HAP-1 (cell line): ENCODE data around the gene B4GALT2.

Experiments
- DNase-seq, 2 experiments: peaks; one replicate each; pipeline ENCODE4 v3.0.0-alpha.2; 2016 to 2020; ENCODE audit warnings: low spot score in 2 of 2
- H3K27me3 ChIP-seq: fragments of 250-450 bp; sonication (Bioruptor Pico); 2 replicates; pipeline ENCODE4 v1.5.1; 2020; ENCODE audit warnings: low read depth, mild to moderate bottlenecking, moderate library complexity
- H3K36me3 ChIP-seq: fragments of 250-450 bp; sonication (Bioruptor Pico); replicated peaks from 2 replicates; pipeline ENCODE4 v1.5.1; 2020; ENCODE audit warnings: mild to moderate bottlenecking
- H3K4me1 ChIP-seq: fragments of 250-450 bp; sonication (Bioruptor Pico); 2 replicates; pipeline ENCODE4 v1.5.1; 2020; ENCODE audit warnings: mild to moderate bottlenecking
- H3K4me3 ChIP-seq: fragments of 250-450 bp; sonication (Bioruptor Pico); 2 replicates; pipeline ENCODE4 v1.5.1; 2020; ENCODE audit warnings: mild to moderate bottlenecking, moderate library complexity
- H3K9me3 ChIP-seq: fragments of 250-450 bp; sonication (Bioruptor Pico); 2 replicates; pipeline ENCODE4 v1.5.1; 2020; ENCODE audit warnings: mild to moderate bottlenecking, moderate library complexity
- in situ Hi-C: fragments of 300-500 bp; cut with MboI; formaldehyde crosslinking; loops from 3 replicates; pipeline ENCODE4 v1.14.3; 2020; ENCODE audit warnings: low sequenced_read_pairs, inconsistent platforms, mixed read lengths

Gene B4GALT2

GRCh38 chr1:43979528-43980254 is 681 bp downstream of the B4GALT2 start:
- peaks cover 43% of the 10 kb centered on the region for H3K36me3 ChIP-seq
- peak; percentile 22 to 69 for DNase-seq
- in situ Hi-C loops = no loop called here
- no peaks in the 10 kb centered on the region for H3K27me3 ChIP-seq
- peaks cover 34% of the 10 kb centered on the region for H3K4me1 ChIP-seq
- no peaks in the 10 kb centered on the region for H3K9me3 ChIP-seq
- H3K4me3 ChIP-seq = peak overlapping the region; percentile 54

- in situ Hi-C loops = no loop called here
- peaks cover 34% of the 10 kb centered on the region for H3K4me1 ChIP-seq
- no peaks in the 10 kb centered on the region for H3K9me3 ChIP-seq
- peaks cover 44% of the 10 kb centered on the region for H3K36me3 ChIP-seq
- no peak for DNase-seq
- no peaks in the 10 kb centered on the region for H3K27me3 ChIP-seq
- peak overlapping the region; percentile 54 for H3K4me3 ChIP-seq
Measured at GRCh38 chr1:43980255-43981134, 1.5 kb downstream of the B4GALT2 start.

GRCh38 chr1:43981135-43981491 is 2.1 kb downstream of the B4GALT2 start:
- peaks cover 51% of the 10 kb centered on the region for H3K36me3 ChIP-seq
- no peaks in the 10 kb centered on the region for H3K27me3 ChIP-seq
- H3K9me3 ChIP-seq = no peaks in the 10 kb centered on the region
- peaks cover 34% of the 10 kb centered on the region for H3K4me1 ChIP-seq
- H3K4me3 ChIP-seq = no peak overlapping the region
- no peak for DNase-seq
- in situ Hi-C loops = no loop called here

- H3K27me3 ChIP-seq = no peaks in the 10 kb centered on the region
- peaks cover 47% of the 10 kb centered on the region for H3K36me3 ChIP-seq
- peaks cover 29% of the 10 kb centered on the region for H3K4me1 ChIP-seq
- DNase-seq = no peak
- no peak overlapping the region for H3K4me3 ChIP-seq
- in situ Hi-C loops = no loop called here
- H3K9me3 ChIP-seq = no peaks in the 10 kb centered on the region
Measured at GRCh38 chr1:43981636-43982035, 2.6 kb downstream of the B4GALT2 start.

- Histone ChIP-seq H3K27me3 (no peaks in the 10 kb centered on the region), H3K4me1 (peaks cover 23% of the 10 kb centered on the region), H3K36me3 (peaks cover 41% of the 10 kb centered on the region), H3K9me3 (no peaks in the 10 kb centered on the region), H3K4me3 (no peak overlapping the region)
- in situ Hi-C loops = no loop called here
- DNase-seq = no peak
Measured at GRCh38 chr1:43982241-43982640, 3.2 kb downstream of the B4GALT2 start.

GRCh38 chr1:43982808-43983207 is 3.8 kb downstream of the B4GALT2 start:
- in situ Hi-C loops = no loop called here
- Histone ChIP-seq H3K4me3 (no peak overlapping the region), H3K4me1 (peaks cover 18% of the 10 kb centered on the region), H3K9me3 (no peaks in the 10 kb centered on the region), H3K27me3 (no peaks in the 10 kb centered on the region), H3K36me3 (peaks cover 36% of the 10 kb centered on the region)
- no peak for DNase-seq

- no peaks in the 10 kb centered on the region for H3K27me3 ChIP-seq
- DNase-seq = no peak
- in situ Hi-C loops = no loop called here
- H3K4me3 ChIP-seq = no peak overlapping the region
- peaks cover 31% of the 10 kb centered on the region for H3K36me3 ChIP-seq
- no peaks in the 10 kb centered on the region for H3K9me3 ChIP-seq
- peaks cover 12% of the 10 kb centered on the region for H3K4me1 ChIP-seq
Measured at GRCh38 chr1:43983253-43983899, 4.4 kb downstream of the B4GALT2 start.

GRCh38 chr1:43984855-43985254 is 5.8 kb downstream of the B4GALT2 start:
- no peaks in the 10 kb centered on the region for H3K9me3 ChIP-seq

GRCh38 chr1:43985984-43986595 is 7.1 kb downstream of the B4GALT2 start:
- H3K4me3 ChIP-seq = no peak overlapping the region
- in situ Hi-C loops = no loop called here
- H3K9me3 ChIP-seq = no peaks in the 10 kb centered on the region
- H3K4me1 ChIP-seq = peaks cover 5% of the 10 kb centered on the region; the same call in 1 of the 2 replicates
- H3K36me3 ChIP-seq = peaks cover 29% of the 10 kb centered on the region
- H3K27me3 ChIP-seq = no peaks in the 10 kb centered on the region
- DNase-seq = no peak

More at GRCh38 chr1:43984855-43985254, 5.8 kb downstream of the B4GALT2 start:
- Histone ChIP-seq H3K27me3 (no peaks in the 10 kb centered on the region), H3K4me3 (no peak overlapping the region), H3K36me3 (peaks cover 29% of the 10 kb centered on the region), H3K4me1 (peaks cover 8% of the 10 kb centered on the region; the same call in 1 of the 2 replicates)
- in situ Hi-C loops = no loop called here
- DNase-seq = no peak

- Histone ChIP-seq H3K36me3 (peaks cover 27% of the 10 kb centered on the region), H3K4me1 (peaks cover 6% of the 10 kb centered on the region; the same call in 1 of the 2 replicates), H3K4me3 (no peak overlapping the region), H3K27me3 (no peaks in the 10 kb centered on the region), H3K9me3 (no peaks in the 10 kb centered on the region)
- no peak for DNase-seq
- in situ Hi-C loops = no loop called here
Measured at GRCh38 chr1:43986712-43987111, 7.7 kb downstream of the B4GALT2 start.

GRCh38 chr1:43987159-43987902 is 8.3 kb downstream of the B4GALT2 start:
- Histone ChIP-seq H3K4me3 (no peak overlapping the region), H3K27me3 (no peaks in the 10 kb centered on the region), H3K4me1 (peaks cover 11% of the 10 kb centered on the region; the same call in 1 of the 2 replicates), H3K9me3 (no peaks in the 10 kb centered on the region), H3K36me3 (peaks cover 22% of the 10 kb centered on the region)
- in situ Hi-C loops = no loop called here
- DNase-seq = no peak

- Histone ChIP-seq H3K4me3 (peak overlapping the region; percentile 56), H3K4me1 (peaks cover 11% of the 10 kb centered on the region; the same call in 1 of the 2 replicates), H3K27me3 (no peaks in the 10 kb centered on the region), H3K9me3 (no peaks in the 10 kb centered on the region), H3K36me3 (peaks cover 8% of the 10 kb centered on the region)
- in situ Hi-C loops = no loop called here
- peak in 1 of 2 experiments; percentile 31 for DNase-seq
Measured at GRCh38 chr1:43990271-43991199, 11.5 kb downstream of the B4GALT2 start.
